DND-41 (cell line): Measurements from ENCODE around the gene NR1D2.

Experiments used
- ATAC-seq: fragments of 200-7000 bp; cut with Tn5 transposase; 3 replicates; pipeline ENCODE4 v1.9.1; 2021; ENCODE audit warnings: low read depth; ENCODE audit not compliant: insufficient read depth
- DNase-seq: peaks from one replicate; pipeline ENCODE4 v3.0.0-alpha.2; 2020
- H2AFZ ChIP-seq: 2 replicates; pipeline ENCODE4 v1.6.0; 2012; ENCODE audit warnings: low read depth, low read length
- H3K27ac ChIP-seq: 2 replicates; pipeline ENCODE4 v1.5.1; 2012; ENCODE audit warnings: low read length, inconsistent platforms
- H3K27me3 ChIP-seq: fragments of 200-600 bp; sonication (generic); 2 replicates; pipeline ENCODE4 v1.6.0; 2012; ENCODE audit warnings: low read length, mild to moderate bottlenecking, inconsistent platforms; ENCODE audit not compliant: insufficient read depth, poor library complexity
- H3K36me3 ChIP-seq: 2 replicates; pipeline ENCODE4 v1.5.1; 2012; ENCODE audit warnings: low read length, inconsistent platforms; ENCODE audit not compliant: insufficient read depth
- H3K4me1 ChIP-seq: 2 replicates; pipeline ENCODE4 v1.5.1; 2012; ENCODE audit warnings: mild to moderate bottlenecking, low read length; ENCODE audit not compliant: insufficient read depth
- H3K4me2 ChIP-seq: 2 replicates; pipeline ENCODE4 v1.6.0; 2012; ENCODE audit warnings: mild to moderate bottlenecking, moderate library complexity, low read length, inconsistent platforms; ENCODE audit not compliant: insufficient read depth
- H3K4me3 ChIP-seq, 2 experiments: fragments of 200-600 bp in 1 of 2; shearing (Covaris generic) in 1 of 2; 2 replicates each; pipeline ENCODE4 v1.5.1; 2012 to 2016; ENCODE audit warnings: inconsistent platforms in 2 of 2, low read length in 2 of 2, mild to moderate bottlenecking in 2 of 2, low read depth in 1 of 2, moderate library complexity in 1 of 2
- H3K79me2 ChIP-seq: 2 replicates; pipeline ENCODE4 v1.6.0; 2012; ENCODE audit warnings: low read length, inconsistent platforms; ENCODE audit not compliant: insufficient read depth
- H3K9ac ChIP-seq: 2 replicates; pipeline ENCODE4 v1.6.0; 2012; ENCODE audit warnings: low read depth, mild to moderate bottlenecking, inconsistent platforms, low read length, moderate library complexity
- H3K9me3 ChIP-seq: 2 replicates; pipeline ENCODE4 v1.5.1; 2012; ENCODE audit warnings: low read length, moderate library complexity, mild to moderate bottlenecking, inconsistent platforms; ENCODE audit not compliant: insufficient read depth, severe bottlenecking
- H4K20me1 ChIP-seq: 2 replicates; pipeline ENCODE4 v1.6.0; 2012; ENCODE audit warnings: low read length; ENCODE audit not compliant: insufficient read depth
- EZH2 ChIP-seq: IDR thresholded peaks from 3 replicates; pipeline ENCODE4 v1.6.1; 2012; ENCODE audit warnings: borderline replicate concordance, low read depth, mild to moderate bottlenecking, moderate library complexity, low read length, inconsistent platforms; ENCODE audit not compliant: severe bottlenecking
- TF ChIP-seq, protein P1 (sequence below): IDR thresholded peaks from 2 replicates; pipeline ENCODE4 v1.5.1; 2012; ENCODE audit warnings: borderline replicate concordance, low read length, moderate library complexity, mild to moderate bottlenecking; ENCODE audit not compliant: poor library complexity, severe bottlenecking; ENCODE audit errors: extremely low read depth

The NR1D2 gene

DNA sequence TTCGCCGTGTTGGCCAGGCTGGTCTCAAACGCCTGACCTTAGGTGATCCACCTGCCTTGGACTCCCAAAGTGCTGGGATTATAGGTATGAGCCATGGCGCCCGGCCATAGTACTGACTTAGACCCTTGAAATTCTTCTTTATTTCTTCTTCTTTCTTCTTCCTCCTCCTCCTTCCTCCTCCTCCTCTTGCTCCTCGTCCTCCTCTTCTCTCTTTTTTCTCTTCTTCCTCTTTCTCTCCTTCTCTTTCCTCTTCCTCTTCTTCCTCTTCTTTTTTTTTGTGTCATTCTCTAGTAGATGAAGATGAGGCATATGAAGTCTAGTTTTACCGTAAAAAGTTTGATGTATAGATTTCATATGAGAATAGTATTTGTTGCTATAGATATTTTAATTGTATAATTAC lies 18.8 kb upstream of the NR1D2 start:
- Histone ChIP-seq H3K9me3 (no peaks in the 10 kb centered on the region), H3K4me1 (no peaks in the 10 kb centered on the region), H3K4me3 (no peak overlapping the region), H4K20me1 (0 out of 2 replicates have a peak, but pooled peaks cover under 1% of the 10 kb centered on the region), H3K36me3 (peaks cover 3% of the 10 kb centered on the region; the same call in 1 of the 2 replicates), H3K27ac (no peak overlapping the region), H3K9ac (no peak overlapping the region), H3K4me2 (no peak overlapping the region), H2AFZ (no peak overlapping the region), H3K27me3 (no peaks in the 10 kb centered on the region), H3K79me2 (no peaks in the 10 kb centered on the region)
- ATAC-seq (no peak), DNase-seq (no peak)
- TF ChIP-seq EZH2 = no peak
- TF ChIP-seq, protein P1, sequence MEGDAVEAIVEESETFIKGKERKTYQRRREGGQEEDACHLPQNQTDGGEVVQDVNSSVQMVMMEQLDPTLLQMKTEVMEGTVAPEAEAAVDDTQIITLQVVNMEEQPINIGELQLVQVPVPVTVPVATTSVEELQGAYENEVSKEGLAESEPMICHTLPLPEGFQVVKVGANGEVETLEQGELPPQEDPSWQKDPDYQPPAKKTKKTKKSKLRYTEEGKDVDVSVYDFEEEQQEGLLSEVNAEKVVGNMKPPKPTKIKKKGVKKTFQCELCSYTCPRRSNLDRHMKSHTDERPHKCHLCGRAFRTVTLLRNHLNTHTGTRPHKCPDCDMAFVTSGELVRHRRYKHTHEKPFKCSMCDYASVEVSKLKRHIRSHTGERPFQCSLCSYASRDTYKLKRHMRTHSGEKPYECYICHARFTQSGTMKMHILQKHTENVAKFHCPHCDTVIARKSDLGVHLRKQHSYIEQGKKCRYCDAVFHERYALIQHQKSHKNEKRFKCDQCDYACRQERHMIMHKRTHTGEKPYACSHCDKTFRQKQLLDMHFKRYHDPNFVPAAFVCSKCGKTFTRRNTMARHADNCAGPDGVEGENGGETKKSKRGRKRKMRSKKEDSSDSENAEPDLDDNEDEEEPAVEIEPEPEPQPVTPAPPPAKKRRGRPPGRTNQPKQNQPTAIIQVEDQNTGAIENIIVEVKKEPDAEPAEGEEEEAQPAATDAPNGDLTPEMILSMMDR = no peak

DNA sequence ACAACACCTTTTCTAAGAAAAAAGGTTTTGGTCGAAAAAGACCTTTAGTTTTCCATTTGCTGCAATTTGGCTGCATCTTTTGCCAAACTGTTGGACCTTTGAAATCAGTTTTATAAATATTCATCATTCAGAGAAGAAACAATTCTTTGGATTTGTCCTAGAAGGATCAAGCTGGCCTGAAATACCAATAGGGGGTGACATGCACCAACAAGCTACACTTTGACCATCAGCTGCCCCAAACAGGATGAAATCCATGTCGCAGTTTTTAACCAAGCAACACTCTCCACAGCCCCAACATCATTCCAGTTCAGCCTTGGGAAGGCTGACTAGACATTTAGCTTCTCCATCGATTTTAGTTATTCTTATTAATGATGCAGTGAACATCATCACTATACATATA lies 18.4 kb upstream of the NR1D2 start:
- TF ChIP-seq, protein P1 = no peak
- TF ChIP-seq EZH2 = no peak
- no peak for DNase-seq
- Histone ChIP-seq H3K4me2 (no peak overlapping the region), H3K27ac (no peak overlapping the region), H3K4me1 (no peaks in the 10 kb centered on the region), H3K9ac (no peak overlapping the region), H2AFZ (no peak overlapping the region), H3K36me3 (no peaks in the 10 kb centered on the region), H3K9me3 (no peaks in the 10 kb centered on the region), H3K4me3 (no peak overlapping the region), H3K27me3 (no peaks in the 10 kb centered on the region), H4K20me1 (no peaks in the 10 kb centered on the region), H3K79me2 (no peaks in the 10 kb centered on the region)
- no peak for ATAC-seq

DNA sequence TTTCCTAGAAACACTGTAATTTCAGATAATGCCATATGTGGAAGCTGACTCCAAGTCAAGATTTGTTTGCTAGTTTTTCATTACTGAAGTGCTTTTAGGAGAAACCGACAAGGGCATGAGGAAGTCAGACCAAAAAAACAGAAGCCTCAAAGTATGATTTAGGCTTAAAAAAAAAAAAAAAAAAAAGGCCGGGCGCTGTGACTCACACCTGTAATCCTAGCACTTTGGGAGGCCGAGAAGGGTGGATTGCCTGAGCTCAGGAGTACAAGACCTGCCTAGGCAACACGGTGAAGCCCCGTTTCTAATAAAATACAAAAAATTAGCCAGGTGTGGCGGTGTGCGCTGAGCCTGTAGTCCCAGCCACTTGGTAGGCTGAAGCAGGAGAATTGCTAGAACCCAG lies 16.6 kb upstream of the NR1D2 start:
- no peak overlapping the region for H3K9ac ChIP-seq
- ATAC-seq (no peak), DNase-seq (no peak)
- H3K9me3 ChIP-seq = no peaks in the 10 kb centered on the region
- H3K27me3 ChIP-seq = no peaks in the 10 kb centered on the region
- H4K20me1 ChIP-seq = no peaks in the 10 kb centered on the region
- no peak overlapping the region for H3K4me2 ChIP-seq
- no peak overlapping the region for H3K27ac ChIP-seq
- H2AFZ ChIP-seq = no peak overlapping the region
- no peak overlapping the region for H3K4me3 ChIP-seq
- H3K4me1 ChIP-seq = no peaks in the 10 kb centered on the region
- H3K79me2 ChIP-seq = no peaks in the 10 kb centered on the region
- H3K36me3 ChIP-seq = no peaks in the 10 kb centered on the region
- TF ChIP-seq, protein P1 = no peak
- TF ChIP-seq EZH2 = no peak

DNA sequence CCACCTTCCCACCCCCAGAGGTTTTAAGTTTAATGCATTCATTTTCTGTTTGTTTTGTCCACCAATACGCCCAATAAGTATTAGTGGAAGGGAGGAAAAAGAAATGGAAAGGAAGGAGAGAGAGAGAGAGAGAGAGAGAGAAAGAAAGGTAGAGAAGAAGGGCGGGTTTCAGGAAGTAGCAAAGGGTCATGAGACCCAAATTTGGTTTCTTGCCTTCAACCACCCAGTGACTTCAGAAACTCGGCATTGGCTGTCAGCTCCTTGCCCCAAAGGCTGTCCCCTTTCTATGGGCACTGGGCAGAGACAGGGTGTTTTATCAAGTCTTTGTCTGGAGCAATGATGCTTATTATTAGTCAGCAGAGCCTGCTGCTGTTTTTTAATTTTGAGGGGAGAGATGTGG lies 13.5 kb upstream of the NR1D2 start:
- no peak overlapping the region for H3K9ac ChIP-seq
- H3K4me3 ChIP-seq = no peak overlapping the region
- H4K20me1 ChIP-seq = no peaks in the 10 kb centered on the region
- no peaks in the 10 kb centered on the region for H3K36me3 ChIP-seq
- DNase-seq (no peak), ATAC-seq (no peak)
- H3K4me1 ChIP-seq = no peaks in the 10 kb centered on the region
- no peak overlapping the region for H3K27ac ChIP-seq
- H3K27me3 ChIP-seq = no peaks in the 10 kb centered on the region
- no peak overlapping the region for H3K4me2 ChIP-seq
- TF ChIP-seq, protein P1 = no peak
- no peak for TF ChIP-seq EZH2
- H2AFZ ChIP-seq = no peak overlapping the region
- H3K79me2 ChIP-seq = no peaks in the 10 kb centered on the region
- H3K9me3 ChIP-seq = no peaks in the 10 kb centered on the region
